HepG2 (cell line): ENCODE data around the gene GMEB2. TPM values are rescaled to one million over a fixed set of nuclear protein-coding genes. Genes with fewer than 3 reads are reported as not detected.
A peak's percentile ranks its signal among the peaks of the same experiment; 100 is the strongest.

Source experiments
- AHR ChIP-seq: IDR thresholded peaks from 2 replicates; pipeline ENCODE4 v1.6.1; 2018; ENCODE audit warnings: missing genetic modification reagents, missing compliant biosample characterization
- ATM ChIP-seq: fragments of 450-650 bp; IDR thresholded peaks from 2 replicates; pipeline ENCODE4 v1.7.1; 2017; ENCODE audit warnings: mild to moderate bottlenecking, borderline replicate concordance
- BRCA1 ChIP-seq: sonication (generic); formaldehyde crosslinking; IDR thresholded peaks from 2 replicates; pipeline ENCODE4 v1.4.0; 2020; ENCODE audit warnings: missing genetic modification reagents
- CEBPB ChIP-seq: IDR thresholded peaks from 2 replicates; pipeline ENCODE4 v1.6.1; 2011; ENCODE audit warnings: low read depth, low read length, improper control_type of control experiment, borderline replicate concordance
- FIP1L1 ChIP-seq: fragments of 200-400 bp; formaldehyde crosslinking; IDR thresholded peaks from 2 replicates; pipeline ENCODE4 v1.6.1; 2018; ENCODE audit warnings: low read depth, mild to moderate bottlenecking, low read length, moderate library complexity, borderline replicate concordance; ENCODE audit not compliant: insufficient read depth
- FOXA1 ChIP-seq, 2 experiments: fragments of 450-650 bp in 1 of 2; sonication (generic) in 1 of 2; formaldehyde crosslinking in 1 of 2; IDR thresholded peaks; 2 replicates each; pipeline versions ENCODE4 v1.4.0 to v1.6.1; 2016 to 2020; ENCODE audit warnings: missing genetic modification reagents in 1 of 2
- FOXC1 ChIP-seq: sonication (generic); formaldehyde crosslinking; IDR thresholded peaks from 2 replicates; pipeline ENCODE4 v1.8.0; 2022; ENCODE audit warnings: mild to moderate bottlenecking, missing genetic modification reagents, borderline replicate concordance
- FOXK1 ChIP-seq: sonication (generic); formaldehyde crosslinking; IDR thresholded peaks from 2 replicates; pipeline ENCODE4 v1.4.0; 2020; ENCODE audit warnings: low read depth, missing genetic modification reagents, borderline replicate concordance
- GABPB1 ChIP-seq: IDR thresholded peaks from 2 replicates; pipeline ENCODE4 v1.6.1; 2016; ENCODE audit warnings: mild to moderate bottlenecking, missing genetic modification reagents, moderate library complexity, missing compliant biosample characterization
- GATAD1 ChIP-seq: IDR thresholded peaks from 2 replicates; pipeline ENCODE4 v1.6.1; 2016; ENCODE audit warnings: missing genetic modification reagents, missing compliant biosample characterization
- HNRNPLL ChIP-seq: fragments of 200-400 bp; formaldehyde crosslinking; IDR thresholded peaks from 2 replicates; pipeline ENCODE4 v1.6.1; 2017; ENCODE audit warnings: mild to moderate bottlenecking, low read depth, low read length; ENCODE audit not compliant: poor library complexity, severe bottlenecking
- HOXA3 ChIP-seq: sonication (generic); formaldehyde crosslinking; IDR thresholded peaks from 2 replicates; pipeline ENCODE4 v1.5.0; 2020; ENCODE audit warnings: missing genetic modification reagents
- LCORL ChIP-seq, 2 experiments: fragments of 450-650 bp in 1 of 2; sonication (generic) in 1 of 2; formaldehyde crosslinking in 1 of 2; IDR thresholded peaks; 2 replicates each; pipeline versions ENCODE4 v1.5.0 to v1.6.1; 2017 to 2020; ENCODE audit warnings: antibody characterized with exemption in 1 of 2, missing genetic modification reagents in 1 of 2
- MAFK ChIP-seq, 2 experiments: IDR thresholded peaks in 1 of 2; conservative IDR thresholded peaks in 1 of 2; 2 replicates each; pipeline ENCODE4 v1.6.1; 2011; ENCODE audit warnings: improper control_type of control experiment in 2 of 2, low read length in 2 of 2
- NKX3-1 ChIP-seq: sonication (generic); formaldehyde crosslinking; IDR thresholded peaks from 2 replicates; pipeline ENCODE4 v1.5.0; 2020; ENCODE audit warnings: missing genetic modification reagents
- NRL ChIP-seq: sonication (generic); formaldehyde crosslinking; IDR thresholded peaks from 2 replicates; pipeline ENCODE4 v1.5.0; 2020; ENCODE audit warnings: missing genetic modification reagents, mild to moderate bottlenecking, moderate library complexity, borderline replicate concordance
- PAWR ChIP-seq: sonication (generic); formaldehyde crosslinking; IDR thresholded peaks from 2 replicates; pipeline ENCODE4 v1.4.0; 2020; ENCODE audit warnings: missing genetic modification reagents, mild to moderate bottlenecking, borderline replicate concordance
- SATB2 ChIP-seq: sonication (generic); formaldehyde crosslinking; IDR thresholded peaks from 2 replicates; pipeline ENCODE4 v1.5.0; 2020; ENCODE audit warnings: missing genetic modification reagents
- STAG1 ChIP-seq: sonication (generic); formaldehyde crosslinking; IDR thresholded peaks from 2 replicates; pipeline ENCODE4 v1.4.0; 2020; ENCODE audit warnings: missing genetic modification reagents
- TBX3 ChIP-seq: fragments of 450-650 bp; IDR thresholded peaks from 2 replicates; pipeline ENCODE4 v1.6.1; 2017; ENCODE audit warnings: antibody characterized with exemption, mild to moderate bottlenecking, inconsistent platforms, borderline replicate concordance
- THYN1 ChIP-seq: sonication (generic); formaldehyde crosslinking; IDR thresholded peaks from 2 replicates; pipeline ENCODE4 v1.8.1; 2023; ENCODE audit warnings: low read depth, mild to moderate bottlenecking, moderate library complexity, missing genetic modification reagents, borderline replicate concordance
- ZBTB38 ChIP-seq: sonication (generic); formaldehyde crosslinking; IDR thresholded peaks from 2 replicates; pipeline ENCODE4 v1.5.1; 2020; ENCODE audit warnings: mild to moderate bottlenecking, missing genetic modification reagents
- ZNF224 ChIP-seq: sonication (generic); formaldehyde crosslinking; IDR thresholded peaks from 2 replicates; pipeline ENCODE4 v1.5.0; 2020; ENCODE audit warnings: mild to moderate bottlenecking, missing genetic modification reagents
- ZNF296 ChIP-seq: sonication (generic); formaldehyde crosslinking; conservative IDR thresholded peaks from 2 replicates; pipeline ENCODE4 v1.5.0; 2020; ENCODE audit warnings: mild to moderate bottlenecking, missing genetic modification reagents
- ZNF496 ChIP-seq: sonication (generic); formaldehyde crosslinking; IDR thresholded peaks from 2 replicates; pipeline ENCODE4 v1.8.1; 2023; ENCODE audit warnings: mild to moderate bottlenecking, moderate library complexity, missing genetic modification reagents; ENCODE audit not compliant: insufficient replicate concordance
- ZNF720 ChIP-seq: sonication (generic); formaldehyde crosslinking; IDR thresholded peaks from 2 replicates; pipeline ENCODE4 v1.4.0; 2020; ENCODE audit warnings: missing genetic modification reagents
- ZNF766 ChIP-seq: sonication (generic); formaldehyde crosslinking; IDR thresholded peaks from 2 replicates; pipeline ENCODE4 v1.5.0; 2020; ENCODE audit warnings: missing genetic modification reagents, borderline replicate concordance
- polyA plus RNA-seq, 8 experiments: library from polyadenylated mRNA; depleted of rRNA in 3 of 8; stranded (reverse) in 7 of 8; unstranded in 1 of 8; fragments of >200 nt; fragmentation: Illumina TruSeq in 4 of 8; extraction: Trizol in 4 of 8; gene quantifications; 2 replicates each; pipeline versions ENCODE4 v1.2.1 to v1.2.3, GENCODE V29; 2011 to 2016; ENCODE audit warnings: low read depth in 4 of 8, missing spikeins in 1 of 8, mixed read lengths in 1 of 8; ENCODE audit not compliant: insufficient read depth in 1 of 8
- total RNA-seq, 5 experiments: library from RNA; depleted of rRNA; stranded (reverse); fragments of >200 nt; fragmentation: Illumina TruSeq; extraction: Trizol; gene quantifications; 2 replicates each; pipeline ENCODE4 v1.2.3, GENCODE V29; 2016; ENCODE audit warnings: low read depth in 1 of 5
- TF ChIP-seq, protein P1 (sequence below): sonication (generic); formaldehyde crosslinking; IDR thresholded peaks from 2 replicates; pipeline ENCODE4 v1.8.1; 2023; ENCODE audit warnings: mild to moderate bottlenecking, missing genetic modification reagents, borderline replicate concordance
- TF ChIP-seq, protein P2 (sequence below): sonication (generic); formaldehyde crosslinking; IDR thresholded peaks from 2 replicates; pipeline ENCODE4 v1.5.1; 2020; ENCODE audit warnings: mild to moderate bottlenecking, missing genetic modification reagents, moderate library complexity

The GMEB2 gene
- total and polyA plus RNA-seq, 2 of the 13 experiments (the other 11 are each of a cell fraction or from before 2014, with no cell fraction given), result 10.6 to 12.4 TPM

DNA sequence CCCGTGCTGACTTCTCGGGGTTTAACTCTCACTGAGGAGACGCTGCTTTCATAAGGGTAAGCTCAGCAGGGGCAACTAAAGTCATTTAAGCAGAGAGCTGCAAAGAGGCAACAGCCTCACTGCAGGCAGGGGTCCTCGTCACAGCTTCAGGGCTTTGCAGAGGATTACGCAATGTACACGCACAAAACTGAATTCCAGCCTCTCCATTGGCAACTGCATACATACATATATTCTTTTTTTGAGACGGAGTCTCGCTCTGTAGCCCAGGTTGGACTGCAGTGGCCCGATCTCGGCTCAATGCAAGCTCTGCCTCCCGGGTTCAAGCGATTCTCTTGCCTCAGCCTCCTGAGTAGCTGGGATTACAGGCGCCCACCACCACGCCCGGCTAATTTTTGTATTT, 2.4 kb downstream of the GMEB2 start (continued):
- TF ChIP-seq NRL (CRISPR knock-in tag) (no peak), ZNF224 (CRISPR knock-in tag) (no peak), ZBTB38 (peak; percentile 63; the same call in 1 of the 2 replicates), FOXK1 (CRISPR knock-in tag) (peak; percentile 24; the same call in 1 of the 2 replicates), ZNF296 (CRISPR knock-in tag) (no peak), ZNF496 (no peak), FOXA1 (IDR thresholded peaks at IDR 0.05) (no peak), FOXA1 (CRISPR knock-in tag; IDR thresholded peaks at IDR 0.05) (peak; percentile 71), BRCA1 (CRISPR knock-in tag) (no peak), FOXC1 (CRISPR knock-in tag) (no peak), STAG1 (CRISPR knock-in tag) (0 out of 2 replicates have a peak, but pooled peaks have one; percentile 3), FIP1L1 (no peak), TBX3 (no peak), PAWR (no peak), MAFK (conservative IDR thresholded peaks at IDR 0.05 in 1 of 2, IDR thresholded peaks at IDR 0.05 in 1 of 2; ENCODE audit: low read length in 2 of 2) (no peak), HOXA3 (CRISPR knock-in tag) (peak; percentile 67), ZNF766 (CRISPR knock-in tag) (no peak), THYN1 (CRISPR knock-in tag) (no peak), CEBPB (peak; percentile 100), ATM (no peak), ZNF720 (no peak), SATB2 (no peak), HNRNPLL (no peak), GATAD1 (peak; percentile 43; the same call in 1 of the 2 replicates), AHR (CRISPR knock-in tag) (no peak), LCORL (IDR thresholded peaks at IDR 0.05) (no peak), LCORL (CRISPR knock-in tag; IDR thresholded peaks at IDR 0.05) (0 out of 2 replicates have a peak, but pooled peaks have one; percentile 23), GABPB1 (CRISPR knock-in tag) (0 out of 2 replicates have a peak, but pooled peaks have one; percentile 16), NKX3-1 (no peak)
- TF ChIP-seq, protein P1, sequence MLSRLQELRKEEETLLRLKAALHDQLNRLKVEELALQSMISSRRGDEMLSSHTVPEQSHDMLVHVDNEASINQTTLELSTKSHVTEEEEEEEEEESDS (CRISPR knock-in tag), result no peak
- TF ChIP-seq, protein P2, sequence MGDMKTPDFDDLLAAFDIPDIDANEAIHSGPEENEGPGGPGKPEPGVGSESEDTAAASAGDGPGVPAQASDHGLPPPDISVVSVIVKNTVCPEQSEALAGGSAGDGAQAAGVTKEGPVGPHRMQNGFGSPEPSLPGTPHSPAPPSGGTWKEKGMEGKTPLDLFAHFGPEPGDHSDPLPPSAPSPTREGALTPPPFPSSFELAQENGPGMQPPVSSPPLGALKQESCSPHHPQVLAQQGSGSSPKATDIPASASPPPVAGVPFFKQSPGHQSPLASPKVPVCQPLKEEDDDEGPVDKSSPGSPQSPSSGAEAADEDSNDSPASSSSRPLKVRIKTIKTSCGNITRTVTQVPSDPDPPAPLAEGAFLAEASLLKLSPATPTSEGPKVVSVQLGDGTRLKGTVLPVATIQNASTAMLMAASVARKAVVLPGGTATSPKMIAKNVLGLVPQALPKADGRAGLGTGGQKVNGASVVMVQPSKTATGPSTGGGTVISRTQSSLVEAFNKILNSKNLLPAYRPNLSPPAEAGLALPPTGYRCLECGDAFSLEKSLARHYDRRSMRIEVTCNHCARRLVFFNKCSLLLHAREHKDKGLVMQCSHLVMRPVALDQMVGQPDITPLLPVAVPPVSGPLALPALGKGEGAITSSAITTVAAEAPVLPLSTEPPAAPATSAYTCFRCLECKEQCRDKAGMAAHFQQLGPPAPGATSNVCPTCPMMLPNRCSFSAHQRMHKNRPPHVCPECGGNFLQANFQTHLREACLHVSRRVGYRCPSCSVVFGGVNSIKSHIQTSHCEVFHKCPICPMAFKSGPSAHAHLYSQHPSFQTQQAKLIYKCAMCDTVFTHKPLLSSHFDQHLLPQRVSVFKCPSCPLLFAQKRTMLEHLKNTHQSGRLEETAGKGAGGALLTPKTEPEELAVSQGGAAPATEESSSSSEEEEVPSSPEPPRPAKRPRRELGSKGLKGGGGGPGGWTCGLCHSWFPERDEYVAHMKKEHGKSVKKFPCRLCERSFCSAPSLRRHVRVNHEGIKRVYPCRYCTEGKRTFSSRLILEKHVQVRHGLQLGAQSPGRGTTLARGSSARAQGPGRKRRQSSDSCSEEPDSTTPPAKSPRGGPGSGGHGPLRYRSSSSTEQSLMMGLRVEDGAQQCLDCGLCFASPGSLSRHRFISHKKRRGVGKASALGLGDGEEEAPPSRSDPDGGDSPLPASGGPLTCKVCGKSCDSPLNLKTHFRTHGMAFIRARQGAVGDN (CRISPR knock-in tag), result peak; percentile 48
